ENCODE measurements around the gene PCSK6. TPM values are rescaled to one million over a fixed set of nuclear protein-coding genes. Genes with fewer than 3 reads are reported as not detected.

PCSK6 gene
- total and polyA plus RNA-seq, 2 of the 8 experiments (the other 6 are each of a cell fraction or from before 2014, with no cell fraction given), result 1.9 to 4.0 TPM

DNA sequence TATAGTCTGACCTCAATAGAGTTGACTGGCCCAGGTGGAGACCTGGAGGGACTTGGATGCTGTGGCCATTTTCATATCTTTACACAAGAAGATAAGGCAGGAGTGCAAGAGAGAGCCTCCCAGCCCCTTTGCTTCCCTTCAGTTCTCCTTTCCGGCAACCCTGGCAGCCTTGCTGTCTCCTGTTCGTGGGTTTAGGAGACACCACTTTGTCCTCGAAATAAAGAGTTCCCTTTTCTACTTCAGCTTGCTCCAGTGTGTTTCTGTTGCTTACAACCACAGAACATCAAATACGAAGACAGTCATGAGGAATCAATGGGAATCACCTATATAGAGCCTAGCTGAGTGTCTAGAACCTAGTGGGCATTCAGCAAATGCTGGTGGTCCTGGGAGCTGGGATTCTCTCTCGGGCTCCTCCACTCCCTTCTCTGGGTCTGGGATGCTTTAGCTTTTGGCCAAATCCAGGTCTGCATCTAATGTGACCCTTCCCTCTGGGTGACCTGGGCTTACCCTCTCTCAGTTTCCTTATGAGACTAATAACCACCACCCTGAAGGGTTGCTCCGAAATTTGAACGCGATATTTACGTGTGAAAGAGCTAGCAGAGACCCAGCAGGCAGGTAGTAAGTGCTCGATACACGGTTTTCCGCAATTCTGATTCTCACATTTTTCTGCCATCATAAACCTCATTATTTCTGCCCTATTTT lies 44.5 kb downstream of the PCSK6 start:
- Histone ChIP-seq H2BK120ac (replicated peaks; ENCODE audit: low read depth, low read length) (no peak overlapping the region), H2BK20ac (ENCODE audit: low read length) (no peak overlapping the region), H2BK15ac (ENCODE audit: low read length) (no peak overlapping the region), H3K9ac (replicated peaks in 1 of 4; ENCODE audit: extremely low read depth in 1 of 4, low read depth in 3 of 4, low read length in 3 of 4) (no peak overlapping the region), H2BK12ac (ENCODE audit: low read depth, low read length) (no peak overlapping the region), H3K4me3 (ENCODE audit: extremely low read depth in 1 of 4, insufficient read depth in 2 of 4, low read depth in 3 of 4, low read length in 4 of 4) (no peak overlapping the region), H3K4me2 (ENCODE audit: insufficient read depth in 1 of 2, low read depth in 2 of 2, low read length in 2 of 2) (no peak overlapping the region), H3K79me1 (ENCODE audit: low read depth, low read length) (no peaks in the 10 kb centered on the region), H2BK5ac (ENCODE audit: low read depth, low read length) (no peak overlapping the region), H3K23me2 (ENCODE audit: low read depth, low read length) (peaks cover 2% of the 10 kb centered on the region; the same call in 1 of the 2 replicates), H4K8ac (ENCODE audit: extremely low read depth, insufficient read depth, low read length) (no peak overlapping the region), H3K36me3 (ENCODE audit: control insufficient read depth in 2 of 4, insufficient read depth in 4 of 4, low read length in 3 of 4) (no peaks in the 10 kb centered on the region), H3K27me3 (replicated peaks in 1 of 4; ENCODE audit: control insufficient read depth in 3 of 4, extremely low read depth in 1 of 4, insufficient read depth in 3 of 4, low read length in 3 of 4) (no peaks in the 10 kb centered on the region; a peak in 1 of 7 replicates), H3K56ac (replicated peaks; ENCODE audit: insufficient read length, low read depth, low read length) (no peak overlapping the region), H2AK5ac (ENCODE audit: low read depth, low read length) (no peak overlapping the region), H3K4ac (replicated peaks; ENCODE audit: insufficient read length, low read depth, low read length) (no peak overlapping the region), H3K4me1 (replicated peaks in 1 of 4; ENCODE audit: control insufficient read depth in 3 of 4, insufficient read depth in 4 of 4, low read length in 3 of 4) (no peaks in the 10 kb centered on the region; a peak in 1 of 7 replicates), H4K5ac (ENCODE audit: insufficient read length, low read depth, low read length) (no peak overlapping the region), H3K23ac (ENCODE audit: insufficient read length) (no peak overlapping the region), H3K14ac (ENCODE audit: insufficient read length) (no peak overlapping the region), H3K27ac (ENCODE audit: low read depth, low read length) (no peak overlapping the region), H3K18ac (ENCODE audit: extremely low read depth, low read length) (no peak overlapping the region), H3K9me3 (ENCODE audit: insufficient read depth in 2 of 2, low read depth in 1 of 2, low read length in 1 of 2) (no peaks in the 10 kb centered on the region), H4K20me1 (replicated peaks in 1 of 2; ENCODE audit: control insufficient read depth in 1 of 2, insufficient read depth in 2 of 2, low read length in 2 of 2) (no peaks in the 10 kb centered on the region), H4K91ac (replicated peaks; ENCODE audit: insufficient read length, low read length) (no peak overlapping the region), H3K79me2 (ENCODE audit: control insufficient read depth in 1 of 2, insufficient read depth in 2 of 2, low read length in 2 of 2) (no peaks in the 10 kb centered on the region), H2AFZ (ENCODE audit: low read length) (no peak overlapping the region)
- no peak for FAIRE-seq
- 90% methylated on average over 12 of the region's 12 CpGs; no CpG with 5 or more reads in 1 of the 2 experiments for WGBS, 2 experiments (ENCODE audit: extremely low coverage in 1 of 2, insufficient coverage in 1 of 2, insufficient read length in 1 of 2, insufficient replicate concordance in 2 of 2, low coverage in 1 of 2, low lambda C conversion rate in 2 of 2, missing lambda C conversion rate in 1 of 2)
- POLR2A ChIA-PET (ENCODE audit: partially characterized antibody), result interaction anchor here (0.6 to 0.9 kb wide), 2 partner anchors 38 to 59 kb away, joined by 3 read pairs; no protein-coding TSS in a partner anchor
- TF ChIP-seq ZNF274 (IDR thresholded peaks at IDR 0.05; ENCODE audit: borderline replicate concordance, extremely low read depth, low read length), result no peak
- no peak for TF ChIP-seq SP4 (IDR thresholded peaks at IDR 0.05; ENCODE audit: low read length)
- no peak for TF ChIP-seq BACH1 (IDR thresholded peaks at IDR 0.05; ENCODE audit: low read length)
- no peak for TF ChIP-seq CHD2 (IDR thresholded peaks at IDR 0.05; ENCODE audit: low read length)
- TF ChIP-seq RBBP5 (IDR thresholded peaks at IDR 0.05; ENCODE audit: borderline replicate concordance, low read depth, low read length), result no peak
- TF ChIP-seq, protein P1, sequence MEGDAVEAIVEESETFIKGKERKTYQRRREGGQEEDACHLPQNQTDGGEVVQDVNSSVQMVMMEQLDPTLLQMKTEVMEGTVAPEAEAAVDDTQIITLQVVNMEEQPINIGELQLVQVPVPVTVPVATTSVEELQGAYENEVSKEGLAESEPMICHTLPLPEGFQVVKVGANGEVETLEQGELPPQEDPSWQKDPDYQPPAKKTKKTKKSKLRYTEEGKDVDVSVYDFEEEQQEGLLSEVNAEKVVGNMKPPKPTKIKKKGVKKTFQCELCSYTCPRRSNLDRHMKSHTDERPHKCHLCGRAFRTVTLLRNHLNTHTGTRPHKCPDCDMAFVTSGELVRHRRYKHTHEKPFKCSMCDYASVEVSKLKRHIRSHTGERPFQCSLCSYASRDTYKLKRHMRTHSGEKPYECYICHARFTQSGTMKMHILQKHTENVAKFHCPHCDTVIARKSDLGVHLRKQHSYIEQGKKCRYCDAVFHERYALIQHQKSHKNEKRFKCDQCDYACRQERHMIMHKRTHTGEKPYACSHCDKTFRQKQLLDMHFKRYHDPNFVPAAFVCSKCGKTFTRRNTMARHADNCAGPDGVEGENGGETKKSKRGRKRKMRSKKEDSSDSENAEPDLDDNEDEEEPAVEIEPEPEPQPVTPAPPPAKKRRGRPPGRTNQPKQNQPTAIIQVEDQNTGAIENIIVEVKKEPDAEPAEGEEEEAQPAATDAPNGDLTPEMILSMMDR (IDR thresholded peaks at IDR 0.05; ENCODE audit: control extremely low read depth in 1 of 3, insufficient read depth in 1 of 3, low read depth in 1 of 3, low read length in 3 of 3), result no peak
- no peak for DNase-seq (ENCODE audit: low read depth in 1 of 2, low spot score in 2 of 2)
- CTCF ChIA-PET (ENCODE audit: partially characterized antibody), result interaction anchor here (1.2 kb wide), 1 partner anchor 124 kb away, joined by 3 read pairs; no protein-coding TSS in a partner anchor

Measured in H1 (cell line).